HG02642 (cell line): ENCODE data around the gene FFAR1.
"Not testable (repeated sequence)": the region's sequence is repeated elsewhere in the genome, so short reads cannot be mapped to it uniquely, and the experiment has no call there.

Source experiments
- ATAC-seq: cut with Tn5 transposase; IDR thresholded peaks from one replicate; pipeline ENCODE4 v1.9.1; 2021; ENCODE audit warnings: mild to moderate bottlenecking; ENCODE audit not compliant: unreplicated experiment, poor library complexity

FFAR1 gene

DNA sequence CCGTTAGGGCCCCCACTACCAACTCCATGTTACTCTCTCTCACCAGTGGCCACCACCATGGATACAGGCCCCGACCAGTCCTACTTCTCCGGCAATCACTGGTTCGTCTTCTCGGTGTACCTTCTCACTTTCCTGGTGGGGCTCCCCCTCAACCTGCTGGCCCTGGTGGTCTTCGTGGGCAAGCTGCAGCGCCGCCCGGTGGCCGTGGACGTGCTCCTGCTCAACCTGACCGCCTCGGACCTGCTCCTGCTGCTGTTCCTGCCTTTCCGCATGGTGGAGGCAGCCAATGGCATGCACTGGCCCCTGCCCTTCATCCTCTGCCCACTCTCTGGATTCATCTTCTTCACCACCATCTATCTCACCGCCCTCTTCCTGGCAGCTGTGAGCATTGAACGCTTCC lies 11.1 kb downstream of the FFAR1 start:
- ATAC-seq, result not testable (repeated sequence)

- not testable (repeated sequence) for ATAC-seq
Measured at GRCh38 chr19:35359395-35359794, 11.7 kb downstream of the FFAR1 start.

GRCh38 chr19:35360081-35360480 lies 12.4 kb downstream of the FFAR1 start:
- not testable (repeated sequence) for ATAC-seq

DNA sequence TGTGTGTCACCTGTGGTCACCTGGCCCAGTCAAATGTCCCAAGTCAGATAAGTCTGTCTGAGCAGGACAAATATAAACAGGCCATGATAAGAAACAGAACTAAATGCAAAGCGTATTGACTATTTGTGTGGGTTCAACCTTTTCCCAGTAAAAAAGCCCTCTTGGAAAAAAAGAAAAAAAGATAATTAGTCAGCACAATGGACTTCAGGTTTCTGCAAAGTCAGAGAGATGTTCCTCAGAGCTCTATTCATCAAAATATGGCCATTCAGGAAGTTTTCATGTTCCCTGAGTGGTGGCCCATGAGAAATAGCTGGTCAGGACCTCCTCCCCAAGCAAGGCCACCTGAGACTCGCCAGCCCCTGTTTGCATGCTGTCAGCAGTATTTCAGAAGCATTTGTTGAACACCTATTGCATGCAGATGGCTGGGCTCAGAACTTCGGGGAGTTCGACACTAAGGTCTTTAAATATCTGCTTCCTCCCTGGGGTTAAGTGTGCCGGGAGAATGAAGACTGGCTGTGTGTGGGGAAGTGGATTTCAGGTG lies 13.2 kb downstream of the FFAR1 start:
- ATAC-seq, result no peak

DNA sequence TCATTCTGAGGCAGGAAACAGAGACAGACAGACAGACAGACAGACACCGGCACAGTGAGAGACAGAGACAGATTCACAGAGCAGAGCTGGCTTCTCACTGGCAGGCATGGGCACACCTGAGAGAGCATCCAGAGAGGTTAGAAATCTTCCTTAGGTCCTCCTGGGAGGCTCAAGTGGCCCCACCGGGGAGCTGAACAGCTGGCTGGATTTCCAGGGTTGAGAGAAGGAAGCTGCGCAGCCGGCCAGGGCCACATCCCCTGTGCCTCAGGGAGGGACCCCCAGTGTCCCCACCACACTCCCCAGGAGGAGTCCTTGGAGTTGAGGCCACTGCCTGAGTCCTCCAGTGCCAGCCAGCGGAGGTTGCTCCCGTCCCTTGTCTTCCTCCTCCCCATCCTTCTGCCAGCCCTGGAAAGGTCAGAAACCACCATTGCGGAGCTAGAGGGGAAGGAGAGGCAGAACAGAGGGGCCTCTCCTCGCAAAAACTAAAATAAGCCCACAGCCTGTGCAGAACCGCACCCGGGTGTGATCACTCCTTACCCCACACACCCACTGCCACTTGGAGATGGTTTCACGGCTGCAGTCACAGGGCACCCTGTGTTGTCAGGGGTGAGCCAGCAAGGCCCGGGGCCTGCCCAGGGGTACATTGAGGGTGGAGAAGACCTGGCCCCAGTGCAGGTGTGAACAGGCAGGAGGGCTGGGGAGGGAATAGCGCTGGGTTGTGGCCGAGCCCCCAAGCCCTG lies 14.7 kb downstream of the FFAR1 start:
- ATAC-seq, result no peak

DNA sequence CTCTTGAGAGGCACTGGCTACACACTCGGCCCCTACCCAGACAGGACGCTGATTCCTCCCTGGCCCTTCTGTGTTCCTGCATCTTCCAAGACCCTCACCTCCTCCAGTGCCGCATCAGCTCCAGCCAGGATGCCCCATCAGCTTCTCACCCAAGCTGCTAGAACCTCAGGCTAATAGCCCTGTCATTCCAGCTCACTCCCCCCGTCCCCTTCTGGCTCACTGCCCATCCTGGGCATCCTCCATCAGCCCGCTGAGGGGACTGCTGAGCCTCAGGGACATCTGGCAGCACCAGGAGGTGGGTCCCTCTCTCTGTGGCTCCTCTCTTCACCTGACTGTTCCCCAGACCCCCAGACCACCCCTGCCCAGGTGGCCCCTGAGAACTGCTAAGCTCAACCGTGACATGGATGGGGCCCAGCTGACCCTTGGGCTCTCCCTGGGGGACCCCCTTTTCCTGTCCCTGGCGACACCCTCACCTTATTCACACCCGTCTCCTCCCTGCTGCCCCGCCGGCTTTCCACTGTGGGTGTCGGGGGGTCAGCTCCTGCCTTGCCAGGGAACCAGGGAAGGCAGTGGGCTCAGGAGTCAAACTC lies 15.4 kb downstream of the FFAR1 start:
- no peak for ATAC-seq

- no peak for ATAC-seq
Measured at GRCh38 chr19:35363711-35364425, 16.2 kb downstream of the FFAR1 start.

DNA sequence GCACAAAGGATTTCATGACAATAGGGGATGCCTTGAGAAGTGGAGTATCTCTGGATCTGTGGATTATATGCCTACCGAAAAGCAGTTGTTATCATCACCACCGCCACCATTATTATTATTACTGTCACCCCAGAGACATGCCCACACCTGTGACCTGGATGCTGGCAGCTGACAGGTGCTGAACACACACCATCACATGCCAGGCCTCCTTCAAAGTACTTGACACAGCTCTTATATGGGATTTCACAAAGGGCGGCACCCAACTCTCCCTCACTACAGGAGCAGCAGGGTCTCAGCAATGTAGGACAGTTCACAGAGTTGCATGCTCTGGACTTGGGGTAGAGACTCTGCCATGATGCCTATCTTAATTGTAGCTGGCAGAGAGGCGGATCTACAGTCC lies 17.6 kb downstream of the FFAR1 start:
- no peak for ATAC-seq

GRCh38 chr19:35368378-35368777 lies 20.7 kb downstream of the FFAR1 start:
- no peak for ATAC-seq

DNA sequence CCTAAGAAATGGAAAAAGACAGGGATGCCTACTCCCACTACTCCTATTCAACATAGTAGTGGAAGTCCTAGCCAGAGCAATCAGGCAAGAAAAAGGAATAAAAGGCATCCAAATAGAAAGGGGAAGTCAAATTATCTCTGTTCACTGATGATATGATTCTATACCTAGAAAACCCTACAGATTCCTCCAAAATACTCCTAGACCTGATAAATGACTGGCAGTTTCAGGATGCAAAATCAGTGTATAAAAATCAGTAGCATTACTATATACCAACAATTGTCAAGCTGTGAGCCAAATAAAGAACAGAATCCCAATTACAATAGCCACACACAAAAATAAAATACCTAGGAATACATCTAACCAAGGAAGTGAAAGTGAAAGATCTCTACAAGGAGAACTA lies 21.8 kb downstream of the FFAR1 start:
- ATAC-seq, result no peak

DNA sequence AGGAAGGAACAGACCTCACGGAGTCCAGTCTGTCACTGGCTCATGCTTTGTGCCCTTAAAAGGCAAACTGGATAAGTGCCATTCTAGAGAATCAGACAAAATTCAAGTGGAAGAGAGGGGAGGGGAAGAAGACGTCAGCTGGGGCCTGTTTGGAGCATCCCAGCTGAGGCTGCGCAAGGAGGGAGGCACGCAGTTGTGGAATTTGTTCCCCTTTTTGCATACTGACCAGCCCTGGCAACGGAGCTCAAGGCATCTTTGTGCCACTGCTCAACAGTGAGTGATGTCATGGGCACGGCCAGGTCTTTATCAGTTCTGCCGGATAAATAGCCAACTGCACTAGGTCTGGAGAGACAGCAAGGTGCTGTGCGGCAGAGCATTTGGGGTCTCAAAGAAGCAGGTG lies 23.0 kb downstream of the FFAR1 start, which contains the start of gene GPR42:
GPR42 (plus strand) TSS at position 347 of the 400 bp plus-strand sequence. CDS start 292 bp downstream, outside the sequence.
- no peak for ATAC-seq

DNA sequence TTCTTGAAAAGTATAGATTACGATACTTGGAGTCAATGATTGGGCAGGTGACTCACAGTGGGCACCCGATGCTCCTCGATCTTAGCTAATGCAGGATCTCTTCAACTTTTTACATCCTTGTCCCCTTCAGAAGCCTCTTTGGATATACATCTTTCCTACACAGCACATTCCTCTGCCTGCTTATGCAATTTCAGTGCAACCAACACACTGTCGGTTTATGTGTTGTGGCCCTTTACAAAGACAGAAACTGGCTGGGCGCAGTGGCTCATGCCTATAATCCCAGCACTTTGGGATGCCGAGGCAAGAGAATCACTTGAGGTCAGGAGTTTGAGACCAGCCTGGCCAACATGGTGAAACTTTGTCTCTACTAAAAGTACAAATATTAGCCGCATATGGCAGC lies 25.8 kb downstream of the FFAR1 start:
- ATAC-seq, result no peak

GRCh38 chr19:35374031-35374430 lies 26.3 kb downstream of the FFAR1 start:
- not testable (repeated sequence) for ATAC-seq

- ATAC-seq, result no peak
Measured at GRCh38 chr19:35375505-35376307, 28.0 kb downstream of the FFAR1 start.

DNA sequence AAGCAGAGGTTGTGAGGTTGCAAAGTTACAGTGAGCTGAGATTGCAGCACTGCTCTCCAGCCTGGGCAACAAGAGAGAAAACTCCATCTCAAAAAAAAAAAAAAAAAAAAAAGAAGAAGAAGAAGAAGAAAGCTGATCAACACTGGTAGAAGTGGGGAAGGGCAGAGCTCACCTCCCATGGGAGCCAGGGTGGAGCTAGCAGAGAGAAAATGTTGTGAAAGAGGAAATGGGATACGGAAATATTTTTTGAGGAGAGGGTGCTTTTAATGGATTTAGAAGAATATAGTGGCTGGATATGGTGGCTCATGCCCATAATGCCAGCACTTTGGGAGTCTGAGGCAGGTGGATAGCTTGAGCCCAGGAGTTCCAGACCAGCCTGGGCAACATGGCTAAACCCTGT lies 30.0 kb downstream of the FFAR1 start:
- no peak for ATAC-seq

GRCh38 chr19:35378356-35378755 lies 30.7 kb downstream of the FFAR1 start:
- no peak for ATAC-seq

DNA sequence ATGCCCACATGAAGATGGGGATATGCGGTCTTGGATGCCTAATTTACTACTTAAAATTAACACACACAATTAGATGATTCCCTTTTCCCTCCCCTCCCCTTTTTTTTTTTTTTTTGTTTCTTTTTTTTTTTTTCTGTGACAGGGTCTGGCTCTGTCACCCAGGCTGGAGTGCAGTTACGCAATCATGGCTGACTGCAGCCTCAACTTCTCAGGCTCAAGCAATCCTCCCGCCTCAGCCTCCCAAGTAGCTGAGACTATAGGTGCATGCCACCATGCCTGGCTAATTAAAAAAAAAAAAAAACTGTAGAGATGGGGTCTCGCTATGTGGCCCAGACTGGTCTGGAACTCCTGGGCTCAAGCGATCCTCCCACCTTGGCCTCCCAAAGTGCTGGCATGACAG lies 31.8 kb downstream of the FFAR1 start:
- not testable (repeated sequence) for ATAC-seq

DNA sequence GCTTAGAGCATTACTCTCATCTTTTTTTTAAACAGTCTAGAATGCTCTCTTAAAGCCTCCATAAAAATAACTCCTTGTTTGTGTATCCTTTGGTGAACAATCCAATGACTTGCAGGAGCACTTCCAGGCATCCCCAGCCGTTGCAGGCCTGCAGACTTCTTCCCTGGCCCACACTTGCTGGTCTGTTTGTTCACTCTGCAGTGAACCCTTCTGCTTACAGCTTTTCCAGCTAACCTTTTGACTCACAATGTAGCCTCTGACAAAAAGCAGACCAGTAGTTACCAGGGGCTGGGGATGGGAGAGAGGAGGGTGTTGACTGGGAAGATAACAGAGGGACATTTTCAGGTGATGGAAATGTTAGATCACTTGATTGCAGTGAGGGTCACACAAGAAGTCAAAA lies 32.3 kb downstream of the FFAR1 start:
- ATAC-seq, result no peak

- no peak for ATAC-seq
Measured at GRCh38 chr19:35380450-35381124, 32.9 kb downstream of the FFAR1 start.

GRCh38 chr19:35381318-35381717 lies 33.6 kb downstream of the FFAR1 start:
- ATAC-seq, result no peak
